GM18499 (cell line): Measurements from ENCODE around the gene CEACAM19.
"Not testable (repeated sequence)": the region's sequence is repeated elsewhere in the genome, so short reads cannot be mapped to it uniquely, and the experiment has no call there.

Experiments
- ATAC-seq: cut with Tn5 transposase; IDR thresholded peaks from one replicate; pipeline ENCODE4 v1.9.1; 2021; ENCODE audit warnings: moderate number of reproducible peaks; ENCODE audit not compliant: insufficient read depth, unreplicated experiment

CEACAM19 gene

GRCh38 chr19:44718441-44719261 is 47.4 kb downstream of the CEACAM19 start:
- ATAC-seq: no peak

GRCh38 chr19:44719262-44719701 is 48.0 kb downstream of the CEACAM19 start:
- ATAC-seq: no peak

GRCh38 chr19:44720396-44720795 is 49.1 kb downstream of the CEACAM19 start:
- not testable (repeated sequence) for ATAC-seq

GRCh38 chr19:44720945-44721344 is 49.7 kb downstream of the CEACAM19 start:
- no peak for ATAC-seq

GRCh38 chr19:44721369-44721768 is 50.1 kb downstream of the CEACAM19 start:
- ATAC-seq: not testable (repeated sequence)

- no peak for ATAC-seq
Measured at GRCh38 chr19:44722131-44723121, 51.1 kb downstream of the CEACAM19 start.

GRCh38 chr19:44723299-44723951 is 52.1 kb downstream of the CEACAM19 start:
- ATAC-seq: no peak

- no peak for ATAC-seq
Measured at GRCh38 chr19:44723952-44724319, 52.7 kb downstream of the CEACAM19 start.

GRCh38 chr19:44725251-44725650 is 54.0 kb downstream of the CEACAM19 start:
- ATAC-seq: no peak

GRCh38 chr19:44725684-44726083 is 54.4 kb downstream of the CEACAM19 start:
- ATAC-seq: no peak

GRCh38 chr19:44726465-44726864 is 55.2 kb downstream of the CEACAM19 start:
- ATAC-seq: no peak

GRCh38 chr19:44728178-44728577 is 56.9 kb downstream of the CEACAM19 start:
- ATAC-seq: no peak

- ATAC-seq: no peak
Measured at GRCh38 chr19:44729516-44730033, 58.3 kb downstream of the CEACAM19 start.

- ATAC-seq: no peak
Measured at GRCh38 chr19:44731081-44731480, 59.8 kb downstream of the CEACAM19 start.

GRCh38 chr19:44731622-44732021 is 60.3 kb downstream of the CEACAM19 start:
- ATAC-seq: no peak

GRCh38 chr19:44732235-44733014 is 61.1 kb downstream of the CEACAM19 start:
- no peak for ATAC-seq
